ENCODE data around the gene PLEKHG4.

The PLEKHG4 gene

DNA sequence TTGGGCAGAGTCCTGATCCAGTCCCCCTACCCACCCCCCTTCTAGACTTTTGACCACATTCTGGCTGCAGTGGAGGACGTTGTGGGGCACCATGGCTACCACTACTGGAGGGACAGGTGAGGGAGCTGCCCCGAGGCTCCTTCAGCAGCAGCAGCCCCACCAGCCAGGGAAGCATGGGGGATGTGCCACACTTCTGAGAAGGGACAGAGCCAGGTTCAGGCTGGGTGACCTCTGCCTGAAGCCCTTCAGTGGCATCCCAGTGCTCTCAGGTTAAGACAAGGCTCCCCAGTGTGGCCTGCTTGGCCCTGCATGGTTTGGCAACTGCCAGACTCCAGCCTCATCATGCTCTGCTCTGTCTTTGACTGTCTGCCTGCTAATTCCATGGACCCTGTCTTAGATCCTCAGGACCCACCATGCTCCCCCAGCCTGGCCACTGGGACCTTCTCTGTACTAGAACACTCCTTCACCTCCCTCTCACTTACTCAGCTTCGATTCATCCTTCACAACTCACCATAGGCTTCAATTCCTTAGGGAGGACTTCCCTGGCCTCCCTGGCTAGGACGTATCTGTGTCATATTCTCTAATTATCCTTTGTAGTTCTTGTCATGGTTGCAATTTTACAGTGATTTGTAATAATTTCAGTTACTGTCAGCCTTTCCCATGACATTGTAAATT is 21.7 kb upstream of the PLEKHG4 start:
- FAIRE-seq: no peak
- TF ChIP-seq POLR2A (IDR thresholded peaks at IDR 0.05; ENCODE audit: low read depth, low read length) (no peak), POLR2AphosphoS5 (IDR thresholded peaks at IDR 0.05; ENCODE audit: low read depth, low read length) (no peak), TAF1 (IDR thresholded peaks at IDR 0.05; ENCODE audit: borderline replicate concordance, low read depth, low read length) (no peak)

DNA sequence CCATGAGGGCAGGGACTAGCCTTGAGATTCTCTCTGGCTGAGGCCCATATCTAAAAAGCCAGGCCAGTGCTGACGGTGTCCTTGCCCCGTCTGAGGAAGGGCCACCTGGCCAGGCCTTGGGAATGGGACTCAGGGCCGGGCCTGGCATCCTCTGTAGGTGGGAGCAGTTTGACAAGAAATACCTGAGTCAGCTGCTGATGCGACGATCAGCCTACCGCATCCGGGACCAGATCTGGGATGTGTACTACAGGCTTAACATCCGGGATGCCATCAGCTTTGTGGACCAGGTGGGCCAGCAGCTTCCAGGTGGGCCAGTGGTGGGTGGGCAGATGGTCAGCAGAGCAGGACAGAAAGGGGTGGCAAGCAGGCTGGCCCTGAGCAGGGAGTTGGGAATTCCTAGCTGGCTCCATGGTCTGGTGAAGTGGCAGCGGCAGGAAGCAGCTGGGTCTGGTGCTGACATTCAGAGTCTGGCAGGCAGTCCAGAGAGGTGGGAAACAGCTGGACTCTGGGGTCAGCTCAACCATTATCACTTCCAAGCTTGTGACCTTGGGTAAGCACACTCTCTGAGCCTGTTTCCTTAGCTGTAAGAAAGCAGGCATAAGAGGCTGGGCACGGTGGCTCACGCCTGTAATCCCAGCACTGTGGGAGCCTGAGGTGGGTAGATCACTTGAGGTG is 21.0 kb upstream of the PLEKHG4 start:
- no peak for TF ChIP-seq POLR2AphosphoS5 (IDR thresholded peaks at IDR 0.05; ENCODE audit: low read depth, low read length)
- no peak for TF ChIP-seq TAF1 (IDR thresholded peaks at IDR 0.05; ENCODE audit: borderline replicate concordance, low read depth, low read length)
- TF ChIP-seq POLR2A (IDR thresholded peaks at IDR 0.05; ENCODE audit: low read depth, low read length): no peak
- DNase-seq (ENCODE audit: insufficient read length): no peak
- no peak for FAIRE-seq

More for the DNA sequence above, 21.7 kb upstream of the PLEKHG4 start:
- no peak for DNase-seq (ENCODE audit: insufficient read length)

DNA sequence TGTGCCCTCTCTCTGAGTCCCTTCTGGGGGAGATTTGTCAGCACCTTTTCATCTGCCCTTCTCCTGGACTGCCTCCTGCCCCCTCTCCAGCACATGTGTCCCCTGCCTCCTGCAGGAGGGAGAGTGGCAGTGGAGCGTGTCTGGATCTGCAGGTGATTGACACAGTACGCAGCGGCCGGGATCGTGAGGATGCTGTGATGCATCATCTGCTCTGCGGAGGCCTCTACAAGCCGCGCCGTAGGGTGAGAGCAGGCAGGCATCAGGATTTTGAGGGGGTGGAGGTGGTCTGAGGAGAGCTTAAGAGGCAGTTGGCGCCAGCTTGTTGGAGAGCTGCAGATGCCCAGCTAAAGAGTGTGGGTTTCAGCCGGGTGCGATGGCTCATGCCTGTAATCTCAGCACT is 19.6 kb upstream of the PLEKHG4 start:
- TF ChIP-seq TAF1 (IDR thresholded peaks at IDR 0.05; ENCODE audit: borderline replicate concordance, low read depth, low read length) (no peak), POLR2AphosphoS5 (IDR thresholded peaks at IDR 0.05; ENCODE audit: low read depth, low read length) (no peak), POLR2A (IDR thresholded peaks at IDR 0.05; ENCODE audit: low read depth, low read length) (no peak)
- DNase-seq (ENCODE audit: insufficient read length) (no peak), FAIRE-seq (no peak)

DNA sequence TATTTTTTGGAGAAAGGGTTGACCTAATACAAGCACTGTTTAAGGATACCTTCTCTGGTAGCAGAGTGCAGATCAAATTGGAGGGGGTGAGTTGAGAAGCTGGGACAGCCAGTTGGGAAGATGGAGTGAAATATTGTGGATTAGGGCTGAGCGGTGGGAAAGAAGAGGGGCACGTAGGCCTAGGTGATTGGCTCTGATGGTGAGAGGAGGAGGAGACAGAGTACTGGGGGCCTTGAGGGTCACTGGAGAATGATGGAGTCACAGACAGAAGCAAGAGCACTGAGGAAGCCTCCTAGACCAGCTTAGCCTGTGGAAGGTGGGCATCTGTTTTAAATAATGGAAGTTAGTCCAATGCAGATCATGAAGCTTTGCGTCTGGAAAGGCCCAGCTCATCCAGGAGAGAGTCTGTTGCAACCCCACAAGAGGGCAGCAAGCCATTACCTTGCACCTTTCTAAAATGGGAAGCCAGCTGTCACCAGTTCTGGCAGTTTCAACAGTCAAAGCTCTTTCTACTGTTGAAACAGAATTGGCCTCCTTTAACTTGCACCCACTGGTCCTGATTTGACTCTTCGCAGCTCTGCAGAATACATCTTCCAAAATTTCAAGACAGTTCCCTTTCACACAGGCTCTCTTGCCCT is 18.8 kb upstream of the PLEKHG4 start:
- TF ChIP-seq TAF1 (IDR thresholded peaks at IDR 0.05; ENCODE audit: borderline replicate concordance, low read depth, low read length) (no peak), POLR2A (IDR thresholded peaks at IDR 0.05; ENCODE audit: low read depth, low read length) (no peak), POLR2AphosphoS5 (IDR thresholded peaks at IDR 0.05; ENCODE audit: low read depth, low read length) (no peak)
- peak; percentile 76 for FAIRE-seq
- DNase-seq (ENCODE audit: insufficient read length): no peak

DNA sequence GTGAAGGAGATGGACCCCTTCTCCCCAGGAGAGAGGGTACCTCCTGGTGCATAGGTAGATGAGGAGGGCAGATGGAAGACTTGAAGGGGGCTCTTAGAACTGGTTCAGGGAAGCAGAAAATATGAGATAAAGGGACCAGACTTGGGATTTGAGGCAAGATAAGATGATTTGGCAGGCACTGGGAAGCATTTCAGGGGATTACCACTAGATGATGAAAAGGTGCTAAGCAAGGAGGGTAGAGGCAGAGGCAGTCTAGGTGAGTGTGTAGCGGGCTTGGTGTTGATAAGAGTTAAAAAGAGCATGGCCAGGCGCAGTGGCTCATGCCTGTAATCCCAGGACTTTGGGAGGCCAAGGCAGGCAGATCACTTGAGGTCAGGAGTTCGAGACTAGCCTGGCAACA is 16.1 kb upstream of the PLEKHG4 start:
- DNase-seq (ENCODE audit: insufficient read length) (no peak), FAIRE-seq (no peak)
- TF ChIP-seq POLR2A (IDR thresholded peaks at IDR 0.05; ENCODE audit: low read depth, low read length): no peak
- no peak for TF ChIP-seq POLR2AphosphoS5 (IDR thresholded peaks at IDR 0.05; ENCODE audit: low read depth, low read length)
- TF ChIP-seq TAF1 (IDR thresholded peaks at IDR 0.05; ENCODE audit: borderline replicate concordance, low read depth, low read length): no peak

DNA sequence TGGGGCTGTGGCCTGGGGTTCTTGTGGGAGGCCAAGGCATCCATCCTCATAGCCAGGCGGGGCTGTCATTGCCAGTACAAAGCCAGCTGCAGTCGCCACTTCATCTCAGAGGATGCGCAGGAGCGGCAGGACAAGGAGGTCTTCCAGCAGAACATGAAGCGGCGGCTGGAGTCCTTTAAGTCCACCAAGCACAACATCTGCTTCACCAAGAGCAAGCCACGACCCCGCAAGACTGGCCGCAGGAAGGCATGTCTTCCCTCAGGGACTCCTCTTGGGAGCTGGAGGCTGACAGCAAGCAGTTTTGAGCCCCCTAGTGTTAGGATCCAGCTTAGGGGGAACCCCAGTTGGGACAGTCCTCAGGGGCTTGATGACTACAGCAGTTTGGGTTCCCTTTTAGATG is 15.1 kb upstream of the PLEKHG4 start:
- DNase-seq (ENCODE audit: insufficient read length) (no peak), FAIRE-seq (no peak)
- TF ChIP-seq POLR2AphosphoS5 (IDR thresholded peaks at IDR 0.05; ENCODE audit: low read depth, low read length): no peak
- TF ChIP-seq POLR2A (IDR thresholded peaks at IDR 0.05; ENCODE audit: low read depth, low read length): no peak
- TF ChIP-seq TAF1 (IDR thresholded peaks at IDR 0.05; ENCODE audit: borderline replicate concordance, low read depth, low read length): no peak

DNA sequence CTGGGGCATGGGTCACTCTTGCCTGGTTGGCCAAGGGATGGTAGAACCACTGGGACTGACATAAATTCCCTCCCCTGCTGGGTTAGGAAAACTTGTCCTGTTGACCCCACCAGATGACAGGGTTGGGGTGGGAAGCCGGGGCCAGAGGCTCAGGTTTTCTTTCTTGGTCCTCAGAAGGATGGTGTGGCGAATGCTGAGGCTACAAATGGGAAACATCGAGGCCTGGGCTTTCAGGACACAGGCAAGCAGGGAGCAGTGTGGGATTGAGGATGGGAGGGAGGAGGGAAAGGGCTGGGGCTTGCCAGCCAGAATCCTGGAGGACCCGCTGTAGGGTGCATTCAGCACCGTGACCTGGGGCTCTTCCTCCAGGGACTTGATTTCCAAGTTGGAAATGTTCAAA is 14.5 kb upstream of the PLEKHG4 start:
- FAIRE-seq (no peak), DNase-seq (ENCODE audit: insufficient read length) (no peak)
- no peak for TF ChIP-seq POLR2A (IDR thresholded peaks at IDR 0.05; ENCODE audit: low read depth, low read length)
- no peak for TF ChIP-seq POLR2AphosphoS5 (IDR thresholded peaks at IDR 0.05; ENCODE audit: low read depth, low read length)
- TF ChIP-seq TAF1 (IDR thresholded peaks at IDR 0.05; ENCODE audit: borderline replicate concordance, low read depth, low read length): no peak

DNA sequence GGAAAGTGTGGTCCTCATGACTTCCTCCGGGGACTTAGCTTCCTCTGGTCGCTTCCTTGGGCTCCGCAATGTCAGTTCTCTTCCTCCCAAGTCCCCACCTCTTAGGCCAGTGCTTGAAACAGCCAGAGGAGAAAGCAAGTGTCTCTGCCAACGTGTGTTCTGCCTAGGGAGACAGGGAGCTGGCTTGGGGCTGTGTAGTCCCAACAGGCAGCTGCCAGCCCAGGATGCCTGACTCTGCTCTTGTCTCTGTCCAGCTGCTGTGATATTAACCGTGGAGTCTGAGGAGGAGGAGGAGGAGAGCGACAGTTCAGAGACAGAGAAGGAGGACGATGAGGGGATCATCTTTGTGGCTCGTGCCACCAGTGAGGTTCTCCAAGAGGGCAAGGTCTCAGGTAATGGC is 13.5 kb upstream of the PLEKHG4 start:
- FAIRE-seq (no peak), DNase-seq (ENCODE audit: insufficient read length) (no peak)
- TF ChIP-seq POLR2A (IDR thresholded peaks at IDR 0.05; ENCODE audit: low read depth, low read length) (no peak), POLR2AphosphoS5 (IDR thresholded peaks at IDR 0.05; ENCODE audit: low read depth, low read length) (no peak), TAF1 (IDR thresholded peaks at IDR 0.05; ENCODE audit: borderline replicate concordance, low read depth, low read length) (no peak)

DNA sequence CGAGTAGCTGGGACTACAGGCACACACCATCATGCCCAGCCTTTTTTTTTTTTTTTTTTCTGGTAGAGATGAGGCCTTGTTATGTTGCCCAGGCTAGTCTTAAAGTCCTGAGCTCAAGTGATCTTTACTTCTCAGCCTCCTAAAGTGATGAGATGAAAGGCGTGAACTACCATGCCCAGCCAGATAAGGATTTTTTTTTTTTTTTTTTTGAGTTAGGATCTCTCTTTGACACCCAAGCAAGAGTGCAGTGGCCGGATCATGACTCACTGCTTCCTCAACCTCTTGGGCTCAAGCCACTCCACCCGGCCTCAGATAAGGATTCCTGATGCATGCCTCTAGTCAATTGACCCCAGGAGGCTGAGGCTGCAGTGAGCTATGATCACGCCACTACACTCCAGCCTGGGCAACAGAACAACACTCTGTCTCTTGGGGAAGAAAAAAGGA is 11.2 kb upstream of the PLEKHG4 start:
- no peak for DNase-seq (ENCODE audit: insufficient read length)
- FAIRE-seq: no peak
- no peak for TF ChIP-seq POLR2AphosphoS5 (IDR thresholded peaks at IDR 0.05; ENCODE audit: low read depth, low read length)
- no peak for TF ChIP-seq TAF1 (IDR thresholded peaks at IDR 0.05; ENCODE audit: borderline replicate concordance, low read depth, low read length)
- TF ChIP-seq POLR2A (IDR thresholded peaks at IDR 0.05; ENCODE audit: low read depth, low read length): no peak

DNA sequence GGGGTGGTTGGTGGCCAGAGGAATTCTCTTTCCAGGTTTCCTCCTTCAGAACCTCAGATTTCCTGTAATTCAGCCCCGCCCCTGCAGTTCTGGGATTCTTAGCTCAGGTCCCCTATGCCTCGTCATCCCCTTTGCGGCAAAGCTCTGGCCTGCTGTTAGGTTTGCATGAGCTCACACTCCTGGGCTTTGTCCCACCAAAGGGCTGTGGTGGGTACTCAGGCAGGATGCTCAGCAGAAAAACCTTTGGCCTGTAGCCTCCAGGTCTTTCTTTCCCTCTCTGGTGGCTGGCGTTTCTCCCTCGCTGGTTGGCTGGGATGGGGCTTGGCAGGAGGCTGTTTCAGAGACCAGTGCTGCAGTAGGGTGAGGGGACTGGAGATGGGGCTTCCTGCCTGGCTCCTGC is 9.6 kb upstream of the PLEKHG4 start:
- no peak for TF ChIP-seq POLR2AphosphoS5 (IDR thresholded peaks at IDR 0.05; ENCODE audit: low read depth, low read length)
- TF ChIP-seq POLR2A (IDR thresholded peaks at IDR 0.05; ENCODE audit: low read depth, low read length): no peak
- TF ChIP-seq TAF1 (IDR thresholded peaks at IDR 0.05; ENCODE audit: borderline replicate concordance, low read depth, low read length): no peak
- FAIRE-seq (no peak), DNase-seq (ENCODE audit: insufficient read length) (no peak)

DNA sequence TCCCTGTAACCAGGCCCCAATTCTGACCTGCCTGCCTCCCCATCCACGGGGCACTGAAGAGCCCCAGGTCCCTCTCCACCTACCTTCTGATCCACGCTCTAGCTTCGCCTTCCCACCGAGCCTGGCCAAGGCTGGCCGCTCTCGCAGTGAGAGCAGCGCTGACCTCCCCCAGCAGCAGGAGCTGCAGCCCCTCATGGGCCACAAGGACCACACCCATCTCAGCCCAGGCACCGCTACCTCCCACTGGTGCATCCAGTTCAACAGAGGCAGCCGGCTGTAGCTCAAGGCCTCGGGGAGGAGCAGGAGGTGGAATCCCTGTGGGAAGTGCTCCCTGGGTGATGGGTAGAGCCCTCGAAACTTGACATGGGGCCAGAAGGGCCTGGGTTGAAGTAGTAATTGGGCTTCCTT is 8.4 kb upstream of the PLEKHG4 start:
- DNase-seq (ENCODE audit: insufficient read length) (no peak), FAIRE-seq (no peak)
- TF ChIP-seq POLR2AphosphoS5 (IDR thresholded peaks at IDR 0.05; ENCODE audit: low read depth, low read length) (no peak), POLR2A (IDR thresholded peaks at IDR 0.05; ENCODE audit: low read depth, low read length) (no peak), TAF1 (IDR thresholded peaks at IDR 0.05; ENCODE audit: borderline replicate concordance, low read depth, low read length) (no peak)

Data from GM12892 (cell line).